Stimulated activated CD4-positive, alpha-beta T cell treated with anti-CD3 and anti-CD28 coated beads, TNF-alpha, amount 100 ng/mL, for 48 hours (primary cell): Measurements from ENCODE around the gene REL.
"Not testable (repeated sequence)": the region's sequence is repeated elsewhere in the genome, so short reads cannot be mapped to it uniquely, and the experiment has no call there.

ENCODE experiments used
- DNase-seq, 3 donors: peaks; one replicate each; pipeline ENCODE4 v3.0.0-alpha.2; 2020; ENCODE audit warnings: low read depth in 3 of 3

The REL gene

DNA sequence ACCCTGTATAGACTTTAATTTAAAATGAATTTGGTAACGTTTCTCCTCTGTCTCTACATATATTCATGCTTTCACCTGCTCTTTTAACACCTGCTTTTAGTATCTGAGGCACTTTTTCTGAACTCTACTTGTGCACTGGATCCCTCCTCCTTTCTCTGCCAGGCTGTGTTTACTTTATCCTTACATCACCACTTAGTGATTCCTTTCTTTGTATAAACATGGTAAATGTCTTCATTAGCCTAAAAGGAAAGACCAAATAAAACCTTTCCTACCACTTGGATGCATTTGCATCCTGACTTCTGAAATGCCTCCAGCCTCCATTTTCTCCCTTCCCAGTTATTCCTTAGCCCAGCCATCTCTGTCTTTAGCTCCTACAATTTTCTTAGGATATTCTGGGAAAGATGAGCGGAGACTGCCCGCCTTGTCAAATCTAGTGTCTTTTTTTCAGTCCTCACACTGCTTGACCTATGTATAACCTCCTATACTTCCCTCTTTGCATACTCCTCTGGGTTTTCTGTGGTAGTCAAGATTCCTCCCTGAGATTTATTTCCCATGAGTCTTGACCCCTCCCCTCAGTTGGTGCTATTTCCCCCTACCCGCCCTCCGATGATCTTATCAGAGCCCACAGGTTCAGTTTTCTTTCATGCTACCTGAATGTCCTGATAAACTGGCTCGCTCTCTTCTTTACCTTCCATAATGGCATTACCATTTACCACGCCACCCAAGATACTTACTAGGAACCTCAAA lies 44.8 kb downstream of the REL start:
- DNase-seq, result no peak

DNA sequence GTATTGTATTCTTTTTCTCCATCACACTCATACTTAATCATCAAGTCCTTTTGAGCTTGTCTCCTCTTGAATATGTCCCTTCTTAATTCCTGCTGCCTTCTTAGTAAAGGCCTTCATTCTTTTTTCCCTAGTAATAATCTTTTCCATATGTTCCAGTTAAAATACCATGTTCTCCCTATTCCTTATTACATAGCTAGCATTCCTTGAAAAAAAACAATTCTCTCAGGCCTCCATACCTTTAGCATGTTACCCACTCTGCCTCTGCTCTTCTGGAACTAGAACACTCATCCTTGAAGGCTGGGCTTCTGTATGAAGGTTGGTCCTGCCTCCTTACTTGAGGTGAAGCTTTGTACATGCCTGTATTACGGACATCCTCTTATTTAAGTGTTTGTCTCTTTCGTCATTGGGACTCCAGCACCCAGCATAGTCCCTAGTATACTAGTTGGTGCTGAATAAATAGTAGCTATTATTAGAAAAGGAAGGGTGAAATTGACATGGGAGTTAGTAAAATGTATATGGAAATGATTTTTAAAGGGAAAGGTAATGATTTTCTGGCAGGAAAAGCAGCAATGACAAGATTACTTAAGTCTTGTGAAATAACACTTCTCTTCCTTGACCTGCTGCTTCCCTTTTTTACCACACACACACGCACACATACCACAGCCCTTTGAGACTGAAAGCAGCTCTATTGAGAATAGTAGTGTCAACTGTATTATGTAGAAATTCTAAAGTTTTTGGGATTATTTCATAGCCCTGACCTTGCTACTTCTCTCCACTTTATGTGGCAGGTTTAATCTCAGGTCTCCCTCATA lies 45.6 kb downstream of the REL start:
- DNase-seq, result no peak

DNA sequence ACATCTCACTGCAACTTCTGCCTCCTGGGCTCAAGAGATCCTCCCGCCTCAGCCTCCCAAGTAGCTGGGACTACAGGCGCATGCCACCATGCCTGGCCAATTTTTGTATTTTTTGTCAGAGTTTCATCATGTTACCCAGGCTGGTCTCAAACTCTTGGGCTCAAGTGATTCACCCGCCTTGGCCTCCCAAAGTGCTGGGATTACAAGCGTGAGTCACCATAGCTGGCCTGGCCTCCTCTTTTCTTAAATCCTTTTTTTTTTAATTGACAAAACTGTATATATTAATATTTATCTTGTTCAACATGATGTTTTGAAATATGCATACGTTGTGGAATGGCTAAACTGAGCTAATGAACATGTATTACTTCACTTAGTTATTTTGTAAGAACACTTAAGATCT lies 50.7 kb downstream of the REL start:
- DNase-seq, result not testable (repeated sequence)

DNA sequence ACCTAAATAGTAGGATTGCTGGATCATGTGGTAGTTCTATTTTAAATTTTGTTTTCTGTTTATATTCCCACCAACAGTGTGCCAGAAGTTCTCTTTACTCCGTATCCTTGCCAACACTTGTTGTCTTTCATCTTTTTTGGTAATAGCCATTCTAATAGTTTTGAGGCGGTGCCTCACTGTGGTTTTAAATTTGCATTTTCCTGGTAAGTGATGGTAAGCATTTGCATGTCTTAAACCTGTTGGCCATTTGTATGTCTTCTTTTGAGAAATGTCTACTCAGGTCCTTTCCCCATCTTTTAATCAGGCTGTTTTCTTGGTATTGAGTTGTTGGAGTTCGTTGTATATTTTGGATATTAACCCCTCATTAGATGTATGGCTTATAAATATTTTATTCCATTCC lies 51.6 kb downstream of the REL start:
- no peak for DNase-seq

DNA sequence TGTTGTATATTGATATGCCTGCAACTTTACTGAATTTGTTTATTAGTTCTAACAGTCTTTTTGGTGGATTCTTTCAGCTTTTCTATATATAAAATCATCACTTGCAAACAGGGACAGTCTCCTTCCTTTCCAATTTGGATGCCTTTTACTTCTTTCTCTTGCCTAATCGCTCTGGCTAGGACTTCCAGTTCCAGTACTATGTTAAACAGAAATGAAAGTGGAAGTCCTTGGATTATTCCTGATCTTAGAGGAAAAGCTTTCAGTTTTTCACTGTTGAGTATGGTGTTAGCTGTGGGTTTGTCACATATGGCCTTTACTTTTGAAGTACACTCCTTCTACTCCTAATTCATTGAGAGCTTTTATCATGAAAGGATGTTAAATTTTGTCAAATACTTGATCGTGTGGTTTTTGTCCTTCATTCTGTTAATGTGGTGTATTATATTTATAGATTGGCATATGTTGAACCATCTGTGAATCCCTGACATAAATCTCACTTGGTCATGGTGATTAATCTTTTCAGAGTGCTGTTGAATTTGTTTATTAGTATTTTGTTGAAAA lies 52.9 kb downstream of the REL start:
- DNase-seq, result no peak

DNA sequence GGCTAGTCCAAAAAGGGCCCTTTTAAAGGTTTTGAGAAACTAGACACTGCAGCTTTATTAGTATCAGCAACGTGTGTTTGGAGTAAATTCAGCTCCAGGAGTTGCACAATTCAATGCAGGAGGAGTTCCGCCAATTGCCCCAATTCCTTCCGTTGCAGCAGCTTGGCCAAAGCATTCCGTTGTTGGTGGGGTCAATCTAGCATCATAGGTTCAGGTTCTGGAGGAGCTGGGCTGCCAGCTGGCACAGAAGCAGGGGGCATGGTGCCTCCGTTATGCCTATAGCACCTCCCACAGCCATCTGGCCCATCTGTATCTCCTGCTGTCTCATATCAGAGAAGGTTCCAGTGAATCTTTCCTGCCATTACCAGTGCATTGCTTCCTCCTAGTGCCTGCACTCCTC lies 55.4 kb downstream of the REL start:
- DNase-seq, result no peak

DNA sequence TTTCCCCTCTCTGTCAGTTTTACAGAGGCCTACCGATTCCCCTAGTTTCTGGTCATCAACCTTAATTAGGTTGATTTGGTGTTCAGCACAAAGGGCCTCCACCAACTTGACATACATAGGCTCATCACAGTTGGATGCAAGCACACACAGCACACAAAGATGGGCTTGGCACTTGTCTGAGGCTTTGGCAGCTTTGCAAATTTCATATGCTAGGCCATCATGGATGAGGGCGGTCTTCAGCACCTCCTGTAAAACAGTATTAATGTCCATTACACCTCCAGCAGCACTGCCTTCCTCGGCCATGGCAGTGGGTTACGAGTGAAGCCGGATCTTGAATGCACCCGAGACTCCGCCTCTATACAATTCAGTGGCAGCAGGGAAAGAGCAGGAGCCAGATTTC lies 56.9 kb downstream of the REL start:
- no peak for DNase-seq

DNA sequence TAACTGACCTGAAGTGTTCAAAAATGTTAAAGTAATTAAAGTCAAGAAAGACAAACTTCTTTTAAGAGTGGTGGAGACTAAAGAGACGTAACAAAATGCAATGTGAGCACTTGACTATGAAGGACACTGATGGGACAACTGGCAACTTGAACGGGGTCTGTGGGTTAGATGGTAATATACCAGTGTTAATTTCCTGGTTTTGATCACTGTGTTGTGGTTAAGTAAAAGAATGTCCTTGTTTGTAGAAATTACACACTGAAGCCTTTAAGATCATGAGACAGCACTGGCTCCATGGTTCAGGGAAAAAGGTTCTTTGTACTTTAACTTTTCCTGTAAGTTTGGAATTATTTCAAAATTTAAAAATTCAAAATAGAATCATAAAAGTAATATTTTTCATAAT lies 58.2 kb downstream of the REL start:
- DNase-seq, result no peak

DNA sequence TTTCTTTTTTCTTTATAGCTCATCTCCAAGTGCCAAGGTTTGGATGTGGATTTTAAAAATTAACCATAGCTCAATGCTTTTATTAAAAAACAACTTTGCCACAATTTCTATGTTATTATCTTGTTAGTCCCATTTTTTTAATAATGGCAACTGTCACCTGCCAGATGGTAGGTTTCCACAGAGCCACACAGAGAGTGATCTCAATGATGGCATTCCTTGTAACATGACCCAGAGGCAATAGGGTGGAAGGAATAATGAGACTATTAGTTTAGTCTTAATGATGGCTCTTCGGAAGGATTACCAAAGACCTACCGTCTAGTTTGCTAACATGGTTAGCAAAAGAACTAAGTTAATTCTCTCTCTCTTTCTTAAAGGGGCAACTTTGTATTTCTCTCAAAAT lies 64.0 kb downstream of the REL start:
- DNase-seq, result no peak

DNA sequence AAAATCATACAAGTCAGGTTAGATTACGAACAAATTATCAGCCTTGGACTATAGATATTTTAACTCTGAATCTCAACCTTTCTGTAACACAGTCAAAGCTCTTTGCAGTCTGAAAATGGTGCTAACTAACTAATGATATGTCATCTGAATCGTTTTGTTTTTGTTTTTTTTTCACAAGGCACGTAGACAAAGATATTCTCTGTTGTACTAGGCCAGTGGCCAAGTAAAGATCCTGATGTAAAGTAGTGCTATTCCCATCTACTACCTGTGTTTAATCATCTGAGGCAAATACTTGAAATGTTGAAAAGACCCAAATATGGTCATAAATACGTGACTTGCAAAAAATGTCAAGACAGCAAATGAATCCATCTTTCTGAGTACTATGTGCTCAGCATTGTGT lies 65.7 kb downstream of the REL start:
- no peak for DNase-seq

DNA sequence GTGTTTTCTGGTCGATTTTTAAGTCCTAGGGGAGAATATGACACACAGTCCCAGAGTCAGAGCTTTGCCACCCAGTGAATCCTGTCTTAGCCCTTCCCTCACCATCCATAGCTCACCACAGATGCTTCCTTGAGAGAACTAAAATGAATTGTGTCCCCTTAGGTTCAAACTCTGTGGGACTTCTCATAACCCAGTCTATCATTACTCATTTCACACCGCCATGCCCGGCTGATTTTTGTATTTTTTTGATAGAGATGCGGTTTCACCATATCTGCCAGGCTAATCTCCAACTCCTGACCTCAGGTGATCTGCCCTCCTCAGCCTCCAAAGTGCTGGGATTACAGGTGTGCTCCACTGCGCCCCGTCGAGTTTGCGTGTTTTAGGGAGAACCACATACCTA lies 66.8 kb downstream of the REL start:
- DNase-seq, result no peak

DNA sequence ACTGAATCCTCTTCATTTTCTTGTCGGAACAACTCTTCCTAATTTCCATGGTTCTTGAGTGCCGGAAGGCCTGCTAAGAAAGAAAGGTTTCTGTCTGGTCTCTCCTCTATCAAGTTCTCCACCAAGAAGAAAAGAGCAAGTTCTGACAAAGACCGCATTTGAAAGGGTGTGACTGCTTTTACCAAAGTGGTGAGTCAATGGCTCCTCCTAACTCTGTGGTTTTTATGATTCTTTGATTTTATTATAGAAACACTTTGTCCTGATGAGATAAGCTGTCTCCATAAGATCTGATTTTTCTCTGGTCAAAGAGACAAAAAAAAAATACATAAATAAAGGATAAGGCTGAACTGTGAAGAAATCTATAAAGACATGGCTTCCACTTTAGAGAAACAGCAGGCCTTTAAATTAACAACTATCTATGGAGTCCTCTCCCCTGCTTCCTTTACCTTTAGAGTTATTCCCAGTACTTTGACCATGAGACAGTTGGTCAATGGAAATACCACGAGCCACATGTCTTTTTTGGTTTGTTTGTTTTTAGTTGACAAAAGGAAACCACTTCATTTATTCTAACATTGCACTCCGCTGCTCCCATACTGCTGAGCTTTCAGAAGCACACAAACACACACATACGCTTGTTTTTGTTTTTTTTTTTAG lies 67.7 kb downstream of the REL start:
- DNase-seq, result no peak

DNA sequence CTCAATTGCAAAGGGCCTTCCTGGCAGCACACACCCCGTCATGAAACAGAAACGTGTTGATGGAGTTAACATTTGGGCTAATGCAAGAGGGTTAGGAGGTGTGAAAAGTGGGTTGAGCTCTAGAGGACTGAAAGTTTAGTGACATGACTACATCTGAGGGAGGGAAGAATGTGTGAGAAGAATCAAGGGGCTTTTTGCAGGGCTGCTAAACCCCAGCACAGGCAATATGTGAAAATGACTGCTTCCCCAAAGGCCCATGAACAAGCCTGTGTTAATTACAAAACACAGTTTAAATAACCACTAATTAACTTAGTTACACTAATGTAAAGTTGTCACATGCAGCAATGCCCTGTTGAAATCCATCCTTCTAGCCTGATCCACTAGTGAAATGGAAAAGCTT lies 72.8 kb downstream of the REL start:
- no peak for DNase-seq

DNA sequence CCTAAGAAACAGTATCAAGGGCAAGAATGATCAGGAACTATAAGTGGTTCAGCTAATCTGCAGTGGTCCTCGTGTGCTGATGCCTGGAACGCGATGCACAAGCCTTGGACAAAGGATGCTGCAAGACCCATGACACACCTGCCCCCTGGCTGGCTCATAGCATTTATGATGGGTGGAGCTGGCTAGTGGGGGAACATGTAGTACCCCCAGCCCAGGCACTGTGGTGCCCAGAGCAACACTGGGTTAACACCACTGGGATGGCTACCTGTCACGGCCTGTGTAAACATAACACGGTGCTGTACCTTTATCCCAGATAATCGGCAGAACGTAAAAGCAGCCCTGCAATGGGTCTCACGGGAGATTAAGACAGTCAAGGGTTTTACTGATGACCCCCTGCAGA lies 75.8 kb downstream of the REL start:
- DNase-seq, result no peak

DNA sequence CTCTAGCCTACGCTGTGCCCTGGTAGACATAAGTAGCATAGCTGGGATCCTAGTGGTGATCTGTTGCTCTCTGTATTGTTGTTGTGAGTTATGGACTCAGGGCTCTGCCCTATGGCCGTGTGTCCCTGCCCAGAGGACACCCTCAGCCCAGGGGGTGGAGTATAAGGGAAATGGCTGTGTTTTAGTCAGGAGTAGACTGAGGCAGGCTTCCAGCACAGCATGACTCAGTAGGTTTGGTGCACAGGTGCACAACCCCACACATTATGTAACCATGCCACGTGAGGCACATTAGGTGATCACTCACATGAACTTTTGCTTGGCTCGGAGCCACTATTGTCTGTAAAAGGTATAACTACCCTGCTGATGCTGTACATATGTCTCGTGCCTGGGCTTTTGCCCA lies 76.3 kb downstream of the REL start:
- DNase-seq, result no peak

DNA sequence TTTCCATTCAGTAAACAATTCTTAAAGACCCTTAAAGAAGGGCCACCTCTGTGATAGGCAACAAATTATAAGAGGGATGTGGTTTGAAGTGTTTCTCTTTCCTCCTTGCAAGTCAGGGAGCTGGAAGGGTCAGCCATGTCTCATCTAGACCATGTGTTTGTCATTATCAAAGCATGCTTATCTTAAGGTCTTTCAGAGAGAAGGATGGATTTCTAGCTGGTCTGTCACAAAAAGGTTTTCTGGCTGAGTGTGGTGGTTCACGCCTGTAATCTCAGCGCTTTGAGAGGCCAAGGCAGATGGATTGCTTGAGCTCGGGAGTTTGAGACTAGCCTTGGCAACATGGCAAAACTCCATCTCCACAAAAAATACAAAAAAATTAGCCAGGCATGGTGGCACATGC lies 77.0 kb downstream of the REL start:
- DNase-seq, result no peak

DNA sequence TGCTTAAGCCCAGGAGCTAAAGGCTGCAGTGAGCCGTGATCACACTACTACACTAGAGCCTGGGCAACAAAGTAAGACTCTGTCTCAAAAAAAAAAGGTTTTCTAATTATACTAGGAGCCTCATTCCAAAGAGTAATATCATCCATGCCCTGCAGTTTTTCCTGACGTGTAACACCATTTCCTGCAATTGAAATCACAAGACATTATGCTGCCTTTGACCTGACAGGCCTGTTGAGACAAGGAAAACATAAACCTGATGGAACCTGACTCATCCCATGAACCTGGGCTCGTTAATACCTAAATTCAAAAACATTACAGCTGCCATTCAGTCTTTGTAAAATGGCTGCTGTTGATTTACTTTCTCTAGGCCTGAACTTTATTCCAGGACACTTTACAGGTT lies 77.4 kb downstream of the REL start:
- DNase-seq, result no peak

DNA sequence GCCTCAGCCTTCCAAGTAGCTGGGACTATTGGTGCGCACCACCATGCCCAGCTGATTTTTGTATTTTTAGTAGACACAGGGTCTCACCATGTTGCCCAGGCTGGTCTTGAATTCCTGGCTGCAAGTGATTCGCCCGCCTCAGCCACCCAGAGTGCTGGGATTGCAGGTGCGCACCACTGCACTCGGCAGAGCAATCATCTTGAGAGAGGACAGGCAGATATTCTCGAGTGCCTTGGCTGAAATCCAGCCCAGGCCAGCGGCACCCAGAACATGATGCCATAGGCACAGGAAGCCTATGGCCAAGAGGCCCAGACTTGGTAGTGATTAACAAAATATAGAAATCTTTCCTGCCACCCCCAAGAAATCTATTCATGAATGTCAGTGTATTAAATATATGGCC lies 78.1 kb downstream of the REL start:
- DNase-seq, result no peak

DNA sequence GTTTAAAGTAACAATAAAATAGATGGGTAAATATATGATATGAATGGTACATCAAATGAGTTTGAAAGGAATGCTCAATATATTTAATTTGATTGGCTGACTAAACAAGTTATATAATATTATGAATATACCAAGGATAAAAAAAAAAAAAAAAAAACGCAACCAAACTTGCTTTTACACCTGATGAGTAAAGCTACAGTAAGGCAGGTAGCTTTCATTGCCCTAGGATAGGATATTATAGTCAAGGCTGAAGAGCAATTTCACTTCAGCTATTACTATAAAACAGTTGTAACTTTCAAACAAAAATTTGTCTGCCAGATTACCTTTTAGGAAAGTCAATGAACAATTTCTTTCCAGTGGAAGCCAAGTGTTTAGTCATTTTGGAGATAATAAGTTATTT lies 79.3 kb downstream of the REL start:
- DNase-seq, result no peak

DNA sequence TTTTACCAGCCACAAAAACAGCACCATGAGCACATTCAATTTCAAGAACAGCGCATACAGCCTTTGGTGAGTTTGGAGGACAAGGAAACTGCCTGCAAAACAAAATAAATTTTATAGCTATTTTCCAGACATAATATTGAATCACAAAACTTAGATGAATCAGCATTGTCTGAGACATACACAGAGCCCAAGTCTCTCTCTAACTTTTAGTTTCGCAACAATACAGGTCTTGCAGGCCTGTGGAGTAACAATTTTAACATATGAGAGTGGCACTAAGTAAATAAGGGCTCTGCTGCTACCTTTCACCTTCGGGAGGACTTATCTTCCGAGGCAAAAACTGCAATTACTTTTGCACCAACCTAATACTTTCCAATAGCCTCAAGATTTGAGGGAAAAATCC lies 80.1 kb downstream of the REL start:
- DNase-seq, result no peak

DNA sequence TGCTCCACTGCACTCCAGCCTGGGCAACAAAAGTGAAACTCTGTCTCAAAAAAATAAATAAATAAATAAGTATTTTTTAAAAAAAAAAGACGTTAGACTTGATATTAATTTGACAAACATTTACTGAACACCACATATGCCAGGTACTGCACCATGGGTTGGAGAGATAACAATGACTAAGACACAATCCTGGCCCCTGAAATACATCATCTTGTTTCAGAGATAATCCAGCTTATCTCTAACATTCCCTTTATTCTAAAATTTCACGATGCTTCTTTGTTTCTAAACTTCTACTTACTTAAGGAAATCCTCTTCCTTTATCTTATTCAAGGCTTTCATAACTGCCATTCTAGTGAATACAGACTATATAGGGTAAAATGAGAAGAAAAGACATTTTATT lies 81.2 kb downstream of the REL start:
- no peak for DNase-seq

DNA sequence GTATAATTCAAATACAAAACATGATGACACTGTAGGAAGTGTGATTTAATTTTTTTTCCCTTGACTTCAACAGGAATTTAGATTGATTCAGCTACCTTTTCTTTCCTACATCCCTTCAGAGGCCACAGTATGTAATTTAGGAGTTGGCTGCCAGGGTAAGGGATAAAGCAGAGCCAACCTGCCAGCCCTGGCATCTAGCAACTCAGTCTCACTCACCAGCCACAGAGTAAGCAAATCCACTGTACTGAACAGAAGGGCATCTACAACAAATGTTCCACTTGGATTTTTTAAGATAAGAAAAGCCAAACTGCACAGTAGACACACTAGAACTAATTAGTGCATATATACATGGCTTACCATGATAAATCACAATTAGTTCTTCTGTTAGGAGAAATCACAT lies 81.8 kb downstream of the REL start:
- no peak for DNase-seq
